SH-SY5Y (cell line): ENCODE results near the gene INO80C.

ENCODE experiments used
- GATA2 ChIP-seq: IDR thresholded peaks from 2 replicates; pipeline ENCODE4 v1.6.1; 2011; ENCODE audit warnings: mild to moderate bottlenecking, low read depth, low read length
- GATA3 ChIP-seq: IDR thresholded peaks from 2 replicates; pipeline ENCODE4 v1.6.1; 2011; ENCODE audit warnings: low read depth, mild to moderate bottlenecking, low read length, moderate library complexity

- no peak for TF ChIP-seq GATA3
- no peak for TF ChIP-seq GATA2
These were observed 44.6 kb upstream of the INO80C start for GRCh38 chr18:35542356-35542755.
